Keratinocyte (primary cell): ENCODE measurements around the gene DCDC2B. TPM values are rescaled to one million over a fixed set of nuclear protein-coding genes. Genes with fewer than 3 reads are reported as not detected.

Experiments
- DNase-seq: peaks from one replicate; pipeline ENCODE4 v3.0.0-alpha.2; 2011; ENCODE audit warnings: low read depth, missing footprints, low spot score
- FAIRE-seq: peaks from 2 replicates; lab custom pipeline; 2011; peaks lifted over from hg19 to GRCh38; lab: Jason Lieb, UNC
- H2AFZ ChIP-seq: 2 replicates; pipeline ENCODE4 v1.6.0; 2012; ENCODE audit warnings: low read length, control low read depth, inconsistent platforms; ENCODE audit not compliant: control insufficient read depth
- H3K27ac ChIP-seq: 2 replicates; pipeline ENCODE4 v1.5.1; 2011; ENCODE audit warnings: low read length; ENCODE audit not compliant: control insufficient read depth, insufficient read depth
- H3K27me3 ChIP-seq: 3 replicates; pipeline ENCODE4 v1.6.0; 2011; ENCODE audit warnings: low read length; ENCODE audit not compliant: control insufficient read depth, insufficient read depth; ENCODE audit errors: extremely low read depth
- H3K36me3 ChIP-seq, 2 experiments: 2 replicates in 1 of 2; 3 replicates in 1 of 2; pipeline ENCODE4 v1.5.1; 2011; ENCODE audit warnings: low read length in 2 of 2, mild to moderate bottlenecking in 1 of 2; ENCODE audit not compliant: control insufficient read depth in 2 of 2, insufficient read depth in 2 of 2; ENCODE audit errors: extremely low read depth in 1 of 2
- H3K4me1 ChIP-seq: 3 replicates; pipeline ENCODE4 v1.5.1; 2011; ENCODE audit warnings: low read length; ENCODE audit not compliant: control insufficient read depth, insufficient read depth; ENCODE audit errors: extremely low read depth
- H3K4me2 ChIP-seq: 3 replicates; pipeline ENCODE4 v1.6.0; 2011; ENCODE audit warnings: low read depth, low read length; ENCODE audit not compliant: control insufficient read depth, insufficient read depth; ENCODE audit errors: extremely low read depth
- H3K4me3 ChIP-seq, 3 experiments: fragments of 200-600 bp in 1 of 3; sonication (generic) in 1 of 3; 2 replicates in 2 of 3; 3 replicates in 1 of 3; pipeline ENCODE4 v1.5.1; 2011 to 2016; ENCODE audit warnings: low read length in 3 of 3, mild to moderate bottlenecking in 3 of 3, control low read depth in 2 of 3, inconsistent platforms in 1 of 3, low read depth in 1 of 3, mixed read lengths in 1 of 3, mixed run types in 1 of 3, moderate library complexity in 1 of 3; ENCODE audit not compliant: control insufficient read depth in 2 of 3, insufficient read depth in 2 of 3; ENCODE audit errors: extremely low read depth in 1 of 3
- H3K79me2 ChIP-seq: 2 replicates; pipeline ENCODE4 v1.6.0; 2012; ENCODE audit warnings: low read length; ENCODE audit not compliant: control insufficient read depth, insufficient read depth
- H3K9ac ChIP-seq: 3 replicates; pipeline ENCODE4 v1.6.0; 2011; ENCODE audit warnings: low read length; ENCODE audit not compliant: control insufficient read depth, insufficient read depth; ENCODE audit errors: extremely low read depth
- H3K9me1 ChIP-seq: 3 replicates; pipeline ENCODE4 v1.6.0; 2011; ENCODE audit warnings: low read length; ENCODE audit not compliant: control insufficient read depth, insufficient read depth; ENCODE audit errors: extremely low read depth
- H3K9me3 ChIP-seq: 2 replicates; pipeline ENCODE4 v1.5.1; 2012; ENCODE audit warnings: low read depth, low read length; ENCODE audit not compliant: control insufficient read depth
- H4K20me1 ChIP-seq: 3 replicates; pipeline ENCODE4 v1.6.0; 2011; ENCODE audit warnings: low read length; ENCODE audit not compliant: control insufficient read depth, insufficient read depth; ENCODE audit errors: extremely low read depth
- EZH2 ChIP-seq: IDR thresholded peaks from one replicate; pipeline ENCODE4 v1.6.1; 2012; ENCODE audit warnings: inconsistent platforms, mild to moderate bottlenecking, low read length, moderate library complexity
- dilution Hi-C: fragments of 300-500 bp; cut with MboI; formaldehyde crosslinking; loops from one replicate; pipeline ENCODE4 v1.7.0; 2020; ENCODE audit warnings: low sequenced_read_pairs; ENCODE audit not compliant: extremely low pct_ligation_motif_present
- polyA plus RNA-seq, 5 experiments: library from polyadenylated mRNA; depleted of rRNA in 3 of 5; stranded (reverse) in 3 of 5; stranded (forward) in 1 of 5; unstranded in 1 of 5; fragments of >200 nt; gene quantifications; 1 replicate in 1 of 5; 2 replicates in 3 of 5; 3 replicates in 1 of 5; pipeline versions ENCODE4 v1.2.1 to v1.2.3, GENCODE V29; 2011 to 2012; ENCODE audit warnings: missing spikeins in 2 of 5, low read depth in 1 of 5, low replicate concordance in 1 of 5
- TF ChIP-seq, protein P1 (sequence below), 3 experiments: IDR thresholded peaks in 1 of 3; conservative IDR thresholded peaks in 1 of 3; optimal IDR thresholded peaks in 1 of 3; 2 replicates in 2 of 3; 3 replicates in 1 of 3; pipeline versions ENCODE3 to v1.5.1; 2011; ENCODE audit warnings: low read length in 3 of 3, mild to moderate bottlenecking in 3 of 3, moderate library complexity in 2 of 3, control low read depth in 1 of 3, inconsistent platforms in 1 of 3; ENCODE audit not compliant: insufficient read depth in 2 of 3; ENCODE audit errors: extremely low read depth in 1 of 3

The DCDC2B gene
- polyA plus RNA-seq, 1 donor (not counting 4 experiments of a cell fraction or from before 2014, with no cell fraction given): not detected

DNA sequence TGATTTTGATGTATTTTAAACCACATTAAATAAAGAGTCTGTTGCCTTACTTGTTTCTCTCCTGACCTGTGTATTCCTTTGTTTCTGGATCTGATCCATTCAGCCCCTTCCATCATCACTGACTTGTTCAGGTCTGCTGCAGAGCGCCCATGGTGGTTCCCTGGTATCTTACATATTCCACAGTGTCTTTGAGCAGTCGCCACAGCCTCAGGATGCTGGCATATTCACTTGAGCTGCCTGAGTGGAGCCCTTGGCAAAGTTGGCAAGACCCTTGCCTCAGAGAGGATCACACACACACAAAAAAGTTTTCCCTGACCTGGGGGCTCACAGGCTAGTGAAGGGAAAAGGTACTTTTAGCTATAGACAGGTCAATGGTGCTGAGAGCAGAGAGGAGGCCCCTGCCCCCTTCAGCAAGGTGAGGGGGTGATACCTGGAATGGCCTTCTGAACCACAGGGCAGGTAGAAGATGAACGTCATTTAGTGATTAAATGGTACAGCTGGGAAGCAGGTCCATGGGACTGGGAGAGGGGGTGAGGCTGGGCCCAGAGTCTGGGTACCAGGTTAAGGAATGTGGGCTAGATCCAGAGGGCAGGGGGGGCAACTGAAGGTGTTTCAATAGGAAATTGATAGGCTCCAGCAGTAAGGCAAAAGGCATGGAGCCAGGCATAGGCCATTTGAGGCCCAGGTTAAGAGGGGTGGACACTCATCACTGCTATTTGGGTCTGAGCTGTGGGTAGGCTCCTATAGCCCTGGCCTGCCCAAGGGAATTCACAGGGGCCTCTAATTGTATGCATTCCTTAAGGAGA, 10.4 kb upstream of the DCDC2B start:
- Histone ChIP-seq H3K79me2 (no peaks in the 10 kb centered on the region), H3K36me3 (peaks cover 25 to 33% of the 10 kb centered on the region in 2 experiments), H3K9me3 (no peaks in the 10 kb centered on the region), H3K4me3 (no peak overlapping the region), H2AFZ (no peak overlapping the region), H3K27ac (no peak overlapping the region), H3K27me3 (no peaks in the 10 kb centered on the region), H3K4me1 (peaks cover 14% of the 10 kb centered on the region), H3K9me1 (no peaks in the 10 kb centered on the region), H3K4me2 (no peak overlapping the region), H4K20me1 (no peaks in the 10 kb centered on the region), H3K9ac (no peak overlapping the region)
- no peak for FAIRE-seq
- DNase-seq: no peak
- dilution Hi-C loops: no loop called here
- TF ChIP-seq, protein P1, sequence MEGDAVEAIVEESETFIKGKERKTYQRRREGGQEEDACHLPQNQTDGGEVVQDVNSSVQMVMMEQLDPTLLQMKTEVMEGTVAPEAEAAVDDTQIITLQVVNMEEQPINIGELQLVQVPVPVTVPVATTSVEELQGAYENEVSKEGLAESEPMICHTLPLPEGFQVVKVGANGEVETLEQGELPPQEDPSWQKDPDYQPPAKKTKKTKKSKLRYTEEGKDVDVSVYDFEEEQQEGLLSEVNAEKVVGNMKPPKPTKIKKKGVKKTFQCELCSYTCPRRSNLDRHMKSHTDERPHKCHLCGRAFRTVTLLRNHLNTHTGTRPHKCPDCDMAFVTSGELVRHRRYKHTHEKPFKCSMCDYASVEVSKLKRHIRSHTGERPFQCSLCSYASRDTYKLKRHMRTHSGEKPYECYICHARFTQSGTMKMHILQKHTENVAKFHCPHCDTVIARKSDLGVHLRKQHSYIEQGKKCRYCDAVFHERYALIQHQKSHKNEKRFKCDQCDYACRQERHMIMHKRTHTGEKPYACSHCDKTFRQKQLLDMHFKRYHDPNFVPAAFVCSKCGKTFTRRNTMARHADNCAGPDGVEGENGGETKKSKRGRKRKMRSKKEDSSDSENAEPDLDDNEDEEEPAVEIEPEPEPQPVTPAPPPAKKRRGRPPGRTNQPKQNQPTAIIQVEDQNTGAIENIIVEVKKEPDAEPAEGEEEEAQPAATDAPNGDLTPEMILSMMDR (optimal IDR thresholded peaks at IDR 0.05 in 1 of 3, IDR thresholded peaks at IDR 0.05 in 1 of 3, conservative IDR thresholded peaks at IDR 0.05 in 1 of 3; ENCODE audit: extremely low read depth in 1 of 3, insufficient read depth in 2 of 3, low read length in 3 of 3): no peak
- no peak for TF ChIP-seq EZH2

DNA sequence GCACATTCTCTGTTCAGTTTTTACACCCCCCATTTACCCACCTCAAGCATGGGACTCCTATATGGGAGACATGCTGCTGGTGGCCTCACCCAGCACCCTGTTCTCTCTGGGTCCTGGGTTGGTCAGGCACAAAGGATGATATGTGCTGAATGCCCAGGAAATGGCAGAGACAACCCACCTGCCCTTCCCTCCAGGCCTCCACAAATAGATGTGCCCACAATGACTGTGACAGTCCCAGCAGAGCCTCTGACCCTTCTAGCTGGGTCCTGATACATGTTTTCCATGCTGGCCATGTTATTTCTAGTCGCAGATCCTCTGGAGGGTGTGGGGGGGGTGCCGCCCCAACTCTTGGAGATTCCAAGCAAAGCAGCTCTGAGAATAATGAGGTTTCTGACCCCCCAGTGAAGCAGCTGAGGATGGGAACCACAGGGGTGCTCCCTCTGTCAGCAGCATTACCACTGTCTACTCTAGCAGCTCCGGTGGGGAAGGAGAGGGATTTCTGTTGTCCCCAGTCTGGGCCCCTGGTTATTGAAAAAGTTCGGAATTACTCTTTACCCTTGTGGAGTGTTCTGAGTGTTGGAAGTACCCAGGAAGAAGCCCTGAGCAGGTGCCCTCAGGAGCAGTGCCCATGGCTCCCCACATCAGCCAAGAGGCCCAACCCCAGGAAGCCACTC, 9.7 kb upstream of the DCDC2B start:
- H3K4me2 ChIP-seq: no peak overlapping the region
- dilution Hi-C loops: no loop called here
- no peak for FAIRE-seq

More for the DNA sequence above, 9.7 kb upstream of the DCDC2B start:
- Histone ChIP-seq H2AFZ (no peak overlapping the region), H3K4me3 (no peak overlapping the region), H3K36me3 (peaks cover 20 to 27% of the 10 kb centered on the region in 2 experiments), H3K4me1 (peaks cover 14% of the 10 kb centered on the region), H3K9ac (no peak overlapping the region), H3K79me2 (no peaks in the 10 kb centered on the region), H3K27me3 (no peaks in the 10 kb centered on the region), H4K20me1 (no peaks in the 10 kb centered on the region), H3K9me1 (no peaks in the 10 kb centered on the region), H3K27ac (no peak overlapping the region), H3K9me3 (no peaks in the 10 kb centered on the region)
- no peak for TF ChIP-seq EZH2
- TF ChIP-seq, protein P1 (optimal IDR thresholded peaks at IDR 0.05 in 1 of 3, IDR thresholded peaks at IDR 0.05 in 1 of 3, conservative IDR thresholded peaks at IDR 0.05 in 1 of 3; ENCODE audit: extremely low read depth in 1 of 3, insufficient read depth in 2 of 3, low read length in 3 of 3): no peak
- DNase-seq: no peak
